GM18861 (cell line): ENCODE results near the gene TRO.

Source experiments
- ATAC-seq: cut with Tn5 transposase; IDR thresholded peaks from one replicate; pipeline ENCODE4 v1.9.1; 2021; ENCODE audit not compliant: unreplicated experiment

Gene TRO

DNA sequence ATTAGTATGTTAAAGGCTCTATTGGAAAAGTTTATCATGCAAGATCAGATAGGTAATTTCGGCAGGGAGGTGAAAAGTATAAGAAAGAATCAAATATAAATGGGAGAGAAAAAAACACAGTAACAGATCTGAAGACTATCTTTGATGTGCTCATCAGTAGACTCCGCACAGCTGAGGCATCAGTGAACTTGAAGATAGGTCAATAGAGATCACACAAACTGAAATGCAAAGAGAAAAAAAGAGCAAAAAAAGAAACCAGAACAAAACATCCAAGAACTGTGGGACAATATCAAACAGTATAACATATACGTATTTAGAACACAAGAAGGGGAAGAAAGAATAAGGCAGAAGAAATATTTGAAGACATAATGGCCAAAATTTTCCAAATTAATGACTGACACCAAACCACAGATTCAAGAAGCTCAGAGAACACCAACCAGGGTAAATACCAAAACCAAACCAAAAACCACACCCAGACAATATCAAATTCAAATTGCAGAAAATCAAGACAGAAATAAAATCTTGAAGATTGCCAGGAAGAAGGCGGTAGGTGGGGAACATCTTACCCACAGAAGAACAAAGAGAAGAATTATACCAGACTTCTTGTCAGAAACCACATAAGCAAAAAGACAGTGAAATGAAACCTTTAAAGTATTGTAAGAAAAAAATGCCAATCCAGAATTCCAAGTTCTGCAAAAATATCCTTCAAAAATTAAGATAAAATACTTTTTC, 44.3 kb downstream of the TRO start:
- ATAC-seq, result no peak

DNA sequence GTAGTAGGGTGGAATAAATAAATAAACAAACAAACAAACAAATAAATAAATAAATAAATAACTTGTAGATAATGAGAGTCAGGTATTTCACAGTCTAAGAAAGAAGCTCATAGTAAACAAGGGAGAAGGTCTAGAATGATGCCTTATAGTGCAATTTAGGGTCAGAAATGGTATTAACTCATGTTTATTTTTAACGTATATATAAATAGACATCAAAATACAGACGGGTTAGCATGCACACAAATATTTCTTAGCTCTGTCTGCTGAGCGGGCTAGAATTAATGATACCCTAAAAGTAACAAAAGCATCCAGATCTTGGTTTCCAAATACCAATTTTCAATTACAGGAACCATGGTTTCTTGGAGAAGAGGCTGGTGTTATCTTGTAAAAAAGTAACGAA, 56.8 kb downstream of the TRO start:
- no peak for ATAC-seq

DNA sequence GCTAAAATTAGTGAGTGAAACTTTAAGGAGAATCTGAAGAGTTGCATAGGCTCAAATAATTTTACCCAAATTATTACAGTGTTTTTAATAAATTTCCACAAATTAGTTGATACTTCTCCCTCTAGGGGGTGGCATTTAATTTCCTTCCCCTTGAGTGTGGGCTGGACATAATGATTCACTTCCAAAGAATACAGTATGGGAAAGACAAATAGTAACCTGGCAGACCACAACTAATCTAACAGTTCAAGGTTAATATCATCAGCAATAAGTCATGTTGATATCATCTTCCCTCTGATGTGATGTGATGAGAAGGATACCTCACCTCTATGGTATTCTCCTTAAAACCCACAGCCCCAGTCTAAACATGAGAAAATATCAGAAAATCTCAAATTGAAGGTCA, 57.8 kb downstream of the TRO start:
- no peak for ATAC-seq

DNA sequence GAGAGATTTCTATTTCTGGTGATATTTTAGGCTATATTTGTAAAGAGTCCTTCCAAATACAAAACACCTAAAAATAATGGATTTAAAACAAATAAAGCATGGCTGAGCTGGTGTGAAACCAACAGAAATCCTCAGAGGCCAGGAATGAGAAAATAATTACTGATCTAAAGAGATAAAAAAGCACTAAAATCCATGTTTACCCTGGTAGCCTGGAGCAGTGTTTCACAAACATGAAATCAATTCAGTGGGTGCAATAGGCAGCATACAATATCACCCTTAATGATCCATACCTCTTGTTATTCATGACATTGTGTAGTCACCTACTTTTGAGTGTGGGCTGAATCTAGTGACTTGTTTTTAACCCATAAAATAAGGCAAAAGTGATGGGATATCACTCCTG, 58.8 kb downstream of the TRO start:
- no peak for ATAC-seq

DNA sequence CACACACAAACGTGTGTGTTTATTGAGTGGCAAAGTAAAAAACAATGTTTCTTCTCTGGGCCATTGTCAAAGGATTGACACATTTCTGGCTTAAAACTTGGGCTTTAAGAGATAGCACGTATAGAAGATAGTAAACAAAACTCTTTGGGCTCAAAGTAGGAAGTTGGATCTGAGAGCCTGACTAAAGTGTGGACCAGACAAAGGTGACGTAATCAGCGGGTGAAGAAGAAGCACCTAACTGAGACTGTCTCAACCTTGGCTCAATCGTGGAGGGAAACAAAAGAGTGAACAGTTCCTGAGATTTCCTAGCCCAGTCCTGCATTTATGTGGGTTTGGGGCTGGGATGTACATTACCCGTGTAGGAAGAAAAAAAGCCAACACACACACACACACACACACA, 59.7 kb downstream of the TRO start:
- no peak for ATAC-seq
